Panc1 (cell line): ENCODE measurements around the gene CACNA1C. TPM values are rescaled to one million over a fixed set of nuclear protein-coding genes. Genes with fewer than 3 reads are reported as not detected.

Experiments
- ATAC-seq: fragments of 200-7000 bp; cut with Tn5 transposase; 2 replicates; pipeline ENCODE4 v1.9.1; 2020; ENCODE audit warnings: mild to moderate bottlenecking, moderate library complexity
- BruUV-seq: library from RNA; stranded (reverse); fragments of 400-500 nt; replicated peaks from 2 replicates; lab custom pipeline; 2021; lab: Mats Ljungman, UMichigan
- CTCF ChIA-PET: fragments of 300-600 bp; sonication (Branson Sonifier 250); formaldehyde crosslinking; loops from one replicate; lab custom pipeline; 2022; ENCODE audit warnings: antibody characterized with exemption; lab: Charles Lee
- POLR2A ChIA-PET: fragments of 300-600 bp; sonication (Branson Sonifier 250); formaldehyde crosslinking; loops from one replicate; lab custom pipeline; 2022; ENCODE audit warnings: antibody characterized with exemption; lab: Charles Lee
- DNase-seq: peaks from one replicate; pipeline ENCODE4 v3.0.0-alpha.2; 2010; ENCODE audit warnings: low read depth, low spot score
- H3K27ac ChIP-seq: 2 replicates; pipeline ENCODE4 v1.5.1; 2011; ENCODE audit warnings: mild to moderate bottlenecking, low read length, inconsistent platforms
- H3K27me3 ChIP-seq: fragments of 200-500 bp; sonication (Bioruptor generic); 2 replicates; pipeline ENCODE4 v1.6.0; 2014; ENCODE audit warnings: low read length, inconsistent platforms; ENCODE audit not compliant: control insufficient read depth, insufficient read depth
- H3K36me3 ChIP-seq: fragments of 200-500 bp; sonication (Bioruptor generic); 2 replicates; pipeline ENCODE4 v1.5.1; 2014; ENCODE audit warnings: inconsistent platforms, mild to moderate bottlenecking, low read length, moderate library complexity; ENCODE audit not compliant: control insufficient read depth, insufficient read depth
- H3K4me1 ChIP-seq: 2 replicates; pipeline ENCODE4 v1.5.1; 2011; ENCODE audit warnings: inconsistent platforms, mild to moderate bottlenecking, low read length, moderate library complexity; ENCODE audit not compliant: control insufficient read depth, insufficient read depth
- H3K4me3 ChIP-seq, 2 experiments: 2 replicates each; pipeline ENCODE4 v1.5.1; 2011 to 2012; ENCODE audit warnings: low read depth in 2 of 2, low read length in 2 of 2, mild to moderate bottlenecking in 2 of 2, inconsistent platforms in 1 of 2, moderate library complexity in 1 of 2
- H3K9me3 ChIP-seq: fragments of 200-500 bp; sonication (Bioruptor generic); 2 replicates; pipeline ENCODE4 v1.5.1; 2014; ENCODE audit warnings: low read depth, mild to moderate bottlenecking, inconsistent platforms, low read length, moderate library complexity; ENCODE audit not compliant: control insufficient read depth, insufficient read depth
- CTCF ChIP-seq: fragments of 450-650 bp; IDR thresholded peaks from 2 replicates; pipeline ENCODE4 v1.5.1; 2017; ENCODE audit warnings: mild to moderate bottlenecking
- POLR2AphosphoS5 ChIP-seq: IDR thresholded peaks from 2 replicates; pipeline ENCODE4 v1.6.1; 2012; ENCODE audit warnings: mild to moderate bottlenecking, low read depth, low read length, moderate library complexity
- REST ChIP-seq, 2 experiments: IDR thresholded peaks; 2 replicates each; pipeline ENCODE4 v1.6.1; 2011 to 2012; ENCODE audit warnings: low read depth in 2 of 2, control low read depth in 1 of 2, low read length in 1 of 2, mild to moderate bottlenecking in 1 of 2, moderate library complexity in 1 of 2; ENCODE audit not compliant: insufficient read depth in 1 of 2
- SIN3A ChIP-seq: IDR thresholded peaks from 2 replicates; pipeline ENCODE4 v1.6.1; 2012; ENCODE audit warnings: low read depth, mild to moderate bottlenecking, low read length, moderate library complexity, borderline replicate concordance; ENCODE audit not compliant: insufficient read depth
- TCF7L2 ChIP-seq: IDR thresholded peaks from 2 replicates; pipeline ENCODE4 v1.6.1; 2011; ENCODE audit warnings: mild to moderate bottlenecking, low read depth, low read length, inconsistent platforms
- in situ Hi-C: cut with HindIII; loops from 2 replicates; pipeline ENCODE4 v1.10.0; 2016; ENCODE audit warnings: low sequenced_read_pairs, low pct_unique_long_range_greater_than_20kb
- intact Hi-C: fragments of 100-400 bp; cut with micrococcal nuclease; formaldehyde crosslinking; loops from one replicate; pipeline ENCODE4 v1.10.0; 2022; ENCODE audit not compliant: unreplicated experiment
- total RNA-seq: library from RNA; stranded (reverse); gene quantifications from one replicate; pipeline ENCODE4 v1.2.1, GENCODE V29; 2021; ENCODE audit not compliant: unreplicated experiment

The CACNA1C gene
- total RNA-seq, 1 experiment from 2014 or later: 0.03 TPM

GRCh38 chr12:2068653-2069052 is 15.9 kb downstream of the CACNA1C start:
- Histone ChIP-seq H3K4me3 (no peak overlapping the region), H3K9me3 (no peaks in the 10 kb centered on the region), H3K36me3 (no peaks in the 10 kb centered on the region), H3K4me1 (no peaks in the 10 kb centered on the region), H3K27me3 (peaks cover under 1% of the 10 kb centered on the region), H3K27ac (no peak overlapping the region)
- DNase-seq (no peak), ATAC-seq (no peak)
- intact Hi-C loops: no loop called here
- TF ChIP-seq TCF7L2: no peak
- TF ChIP-seq REST (IDR thresholded peaks at IDR 0.05; ENCODE audit: insufficient read depth in 1 of 2, low read depth in 2 of 2, low read length in 1 of 2): no peak
- TF ChIP-seq CTCF: no peak
- TF ChIP-seq POLR2AphosphoS5: no peak
- no peak for TF ChIP-seq SIN3A
- BruUV-seq: no TSS peak
- in situ Hi-C loops: no loop called here
- ChIA-PET POLR2A (no interaction called here), CTCF (no interaction called here)

- no peaks in the 10 kb centered on the region for H3K4me1 ChIP-seq
- no peaks in the 10 kb centered on the region for H3K27me3 ChIP-seq
- no TSS peak for BruUV-seq
- in situ Hi-C loops (no loop called here), intact Hi-C loops (no loop called here)
- no peak overlapping the region for H3K4me3 ChIP-seq
- CTCF ChIA-PET: no interaction called here
- no peak overlapping the region for H3K27ac ChIP-seq
- H3K9me3 ChIP-seq: no peaks in the 10 kb centered on the region
- no peaks in the 10 kb centered on the region for H3K36me3 ChIP-seq
- POLR2A ChIA-PET: no interaction called here
- TF ChIP-seq POLR2AphosphoS5 (no peak), SIN3A (no peak), CTCF (no peak), TCF7L2 (no peak), REST (IDR thresholded peaks at IDR 0.05; ENCODE audit: insufficient read depth in 1 of 2, low read depth in 2 of 2, low read length in 1 of 2) (no peak)
- no peak for DNase-seq
- ATAC-seq: no peak
These were observed 17.8 kb downstream of the CACNA1C start for GRCh38 chr12:2070440-2071045.
